GM19397 (cell line): Measurements from ENCODE around the gene PARVB.

Experiments
- ATAC-seq: cut with Tn5 transposase; IDR thresholded peaks from one replicate; pipeline ENCODE4 v1.9.1; 2021; ENCODE audit warnings: mild to moderate bottlenecking, moderate library complexity; ENCODE audit not compliant: unreplicated experiment

PARVB gene

DNA sequence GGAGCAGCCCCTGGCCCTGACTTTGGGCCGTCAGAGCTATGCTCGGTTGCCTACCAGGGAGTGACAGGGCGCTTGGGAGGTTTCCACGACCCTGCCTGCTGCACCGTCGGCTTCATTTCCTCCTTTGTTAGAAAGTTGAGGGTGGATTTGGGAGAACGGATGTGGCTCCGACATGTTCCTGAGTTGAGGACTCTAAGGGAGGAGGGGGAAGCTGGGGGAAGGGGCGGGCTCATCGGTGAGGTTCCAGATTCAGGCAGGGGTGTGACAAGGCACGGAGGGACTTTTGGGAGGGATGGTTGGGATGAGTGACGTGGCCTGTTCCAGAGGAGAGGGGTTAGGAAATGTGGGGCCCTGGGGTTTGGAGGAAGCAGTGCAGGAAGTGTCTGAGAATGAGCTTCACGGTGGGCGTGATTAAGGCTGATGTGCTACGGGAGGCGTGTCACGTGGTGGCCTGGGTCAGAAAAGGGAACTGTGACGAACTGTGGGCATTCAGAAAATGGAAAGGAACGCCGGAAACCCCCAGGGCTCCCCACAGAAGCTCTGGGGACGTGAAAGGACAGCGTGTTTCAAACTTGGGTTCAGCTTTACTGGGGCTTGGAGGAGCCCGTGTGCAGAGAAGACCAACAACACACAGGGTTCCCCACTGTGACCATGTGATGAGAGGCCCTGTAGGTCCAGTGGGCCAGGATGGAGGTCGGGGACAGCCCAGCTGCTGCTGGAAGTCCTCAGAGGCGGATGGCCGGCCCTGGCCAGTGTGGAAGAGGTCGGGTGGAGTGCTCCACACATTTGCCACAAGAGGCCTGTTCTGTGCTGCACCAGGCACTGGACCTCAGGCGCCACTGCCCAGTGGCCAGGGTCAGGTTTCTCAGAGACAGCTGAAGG is 2.8 kb downstream of the PARVB start:
- ATAC-seq = peak; percentile 50

DNA sequence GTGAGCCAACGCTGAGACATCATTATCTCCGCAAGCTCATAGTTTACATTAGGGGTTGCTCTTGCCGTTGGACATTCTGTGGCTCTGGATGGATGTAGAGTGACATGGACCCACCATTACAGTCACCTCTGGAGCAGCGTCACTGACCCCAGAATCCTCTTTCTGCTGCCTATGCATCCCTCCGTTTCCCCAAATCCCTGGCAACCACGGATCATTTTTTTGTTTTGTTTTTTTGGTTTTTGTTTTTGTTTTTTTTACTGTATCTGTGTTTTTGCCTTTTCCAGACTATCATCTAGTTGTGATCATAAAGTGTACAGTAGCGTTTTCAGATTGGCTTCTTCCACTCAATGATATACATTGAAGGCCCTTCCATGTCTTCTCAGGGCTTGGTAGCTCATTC is 4.0 kb downstream of the PARVB start:
- ATAC-seq = no peak

DNA sequence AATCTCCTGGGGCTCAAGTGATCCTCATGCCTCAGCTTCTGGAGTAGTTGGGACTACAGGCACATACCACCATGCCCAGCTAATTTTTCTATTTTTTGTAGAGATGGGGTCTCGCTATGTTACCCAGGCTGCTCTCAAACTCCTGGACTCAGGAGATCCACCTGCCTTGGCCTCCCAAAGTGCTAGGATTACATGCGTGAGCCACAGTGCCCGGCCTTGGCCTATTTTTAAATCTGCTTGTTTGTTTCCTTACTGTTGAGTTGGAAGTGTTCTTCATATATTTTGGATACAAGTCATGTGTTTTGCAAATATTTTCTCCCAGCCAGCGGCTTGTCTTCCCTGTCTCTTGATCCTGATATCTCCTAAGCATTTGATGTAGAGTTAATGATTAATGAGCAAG is 5.0 kb downstream of the PARVB start:
- ATAC-seq = no peak

DNA sequence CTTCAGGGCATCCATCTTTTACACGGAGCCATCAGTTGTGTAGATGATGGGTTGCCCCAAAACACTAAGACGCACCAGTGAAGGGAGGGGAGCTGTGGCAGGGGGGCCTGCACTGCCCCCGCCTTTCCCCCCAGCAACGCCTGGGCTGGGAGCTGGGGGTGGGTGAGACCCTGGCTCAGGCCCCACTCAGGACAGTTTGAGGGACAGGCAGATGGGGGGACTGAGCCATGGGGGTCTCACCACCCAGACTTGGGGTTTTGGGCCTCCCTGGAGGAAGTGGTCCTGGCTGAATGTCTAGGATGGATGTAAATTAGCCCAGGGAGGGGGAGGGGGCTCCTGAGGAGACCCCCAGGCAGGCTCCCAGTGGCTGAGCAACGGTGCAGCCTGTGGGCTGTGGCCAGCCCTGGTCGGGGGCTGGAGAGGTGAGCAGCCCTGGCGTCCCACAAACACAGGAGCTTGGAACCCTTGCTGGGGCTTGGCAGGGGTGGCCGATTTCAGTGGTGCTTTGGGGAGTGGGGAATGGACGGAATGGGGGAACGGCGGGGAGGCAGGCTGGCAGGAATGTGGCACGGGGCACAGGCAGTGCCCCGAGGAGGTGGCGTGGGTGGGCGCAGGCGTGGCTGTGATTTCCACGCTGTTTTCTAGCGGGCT is 6.1 kb downstream of the PARVB start:
- ATAC-seq = no peak

DNA sequence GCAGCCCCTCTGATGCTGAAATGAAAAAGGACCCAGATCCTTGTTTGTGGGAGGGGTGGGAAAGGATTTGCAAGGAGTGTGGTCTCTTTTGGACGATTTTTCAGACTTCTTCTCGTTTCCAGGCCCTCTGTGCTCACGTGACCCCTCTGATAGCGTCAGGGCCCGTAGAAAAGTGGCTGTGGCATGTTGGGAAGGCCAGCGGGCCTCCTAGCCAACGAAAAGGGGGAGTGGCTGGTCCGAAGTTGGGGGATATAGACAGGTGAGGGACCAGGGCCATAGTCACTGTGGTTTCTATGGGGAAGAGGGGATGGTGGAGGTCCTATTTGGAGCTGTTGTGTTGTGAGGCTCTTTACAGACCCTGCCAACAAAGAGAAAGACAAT is 6.6 kb downstream of the PARVB start:
- ATAC-seq = no peak

DNA sequence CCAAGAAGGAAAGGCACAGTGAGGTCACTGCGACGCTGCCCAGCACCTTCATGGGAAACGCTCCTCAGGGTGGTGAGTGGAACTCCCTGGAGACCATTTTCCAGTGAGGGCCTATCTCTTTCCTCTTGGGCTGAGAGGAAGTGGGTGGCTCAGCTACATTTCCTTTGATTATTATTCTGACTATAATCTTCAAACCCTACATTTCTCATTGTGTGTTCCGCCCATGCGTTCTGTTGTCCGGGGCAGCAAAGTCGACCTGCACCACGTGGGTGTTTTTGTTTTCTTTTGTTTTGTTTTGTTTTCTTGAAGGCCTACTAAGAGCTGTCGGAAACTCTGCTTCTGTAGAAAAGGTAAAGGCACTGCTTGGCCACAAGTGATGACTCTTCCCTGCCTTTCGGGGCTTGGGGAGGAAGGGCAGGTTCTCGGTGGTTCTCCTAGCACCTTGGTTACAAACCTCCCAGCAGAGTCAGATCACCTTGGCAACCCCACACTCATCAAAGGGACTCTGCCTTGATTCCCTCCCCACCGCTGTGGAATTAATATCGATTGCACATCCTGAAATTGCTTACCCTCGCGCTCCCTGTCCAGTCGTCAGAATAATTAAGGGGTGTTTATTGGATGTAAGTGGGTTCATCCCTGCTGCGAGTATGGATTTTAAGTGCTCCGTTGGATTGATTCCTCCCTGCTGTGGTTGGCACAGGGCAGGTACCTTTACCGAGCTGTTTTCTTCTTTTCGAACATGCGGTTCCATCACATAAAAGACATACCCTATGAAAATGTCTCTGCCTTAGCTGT is 7.3 kb downstream of the PARVB start:
- ATAC-seq = no peak

DNA sequence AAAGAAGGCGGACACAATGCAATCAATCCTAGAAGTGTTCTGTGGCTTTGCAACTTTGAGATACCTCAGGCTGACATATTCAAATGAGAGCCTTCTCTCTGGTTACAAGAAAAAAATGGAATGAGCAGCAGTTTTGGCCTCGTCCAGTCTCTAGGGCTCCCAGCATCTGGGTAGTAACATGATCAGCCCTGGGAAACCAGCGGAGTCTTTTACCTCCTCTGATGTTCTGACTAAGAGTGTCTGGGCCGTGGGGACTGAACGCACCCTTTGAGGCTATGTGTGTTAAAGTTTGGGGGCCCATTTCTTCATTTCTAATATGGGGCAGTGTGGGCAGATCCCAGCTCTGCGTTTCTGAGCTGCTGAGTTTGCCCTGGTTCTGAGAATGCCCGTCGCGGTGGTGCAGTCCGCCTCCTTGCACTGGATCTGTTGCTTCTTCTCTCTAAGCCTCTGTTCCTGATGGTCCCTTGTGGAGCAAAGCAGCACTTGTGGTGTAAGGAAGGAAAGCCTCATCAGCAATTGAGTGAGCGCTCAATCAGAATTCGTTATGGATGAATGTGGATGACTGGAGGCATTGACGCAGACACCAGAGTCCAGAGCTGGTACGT is 8.1 kb downstream of the PARVB start:
- ATAC-seq = no peak

DNA sequence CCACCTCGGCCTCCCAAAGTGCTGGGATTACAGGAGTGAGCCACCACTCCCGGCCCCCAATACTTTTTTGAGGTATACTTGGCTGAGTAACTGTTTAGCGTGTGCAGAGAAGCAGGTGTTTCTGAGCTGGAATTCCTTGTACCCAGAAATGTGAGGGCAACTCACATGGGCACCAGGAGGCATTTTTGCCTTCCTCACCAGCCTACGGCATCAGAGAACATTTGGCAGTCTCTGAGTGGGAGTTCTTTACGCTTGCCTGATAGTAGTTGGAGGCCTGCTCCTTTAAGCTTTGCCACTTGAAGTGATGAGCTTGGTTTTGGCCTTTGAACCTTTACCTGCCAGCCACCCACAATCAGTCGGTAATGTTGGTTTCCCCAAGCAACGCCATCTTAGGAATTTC is 9.2 kb downstream of the PARVB start:
- no peak for ATAC-seq

DNA sequence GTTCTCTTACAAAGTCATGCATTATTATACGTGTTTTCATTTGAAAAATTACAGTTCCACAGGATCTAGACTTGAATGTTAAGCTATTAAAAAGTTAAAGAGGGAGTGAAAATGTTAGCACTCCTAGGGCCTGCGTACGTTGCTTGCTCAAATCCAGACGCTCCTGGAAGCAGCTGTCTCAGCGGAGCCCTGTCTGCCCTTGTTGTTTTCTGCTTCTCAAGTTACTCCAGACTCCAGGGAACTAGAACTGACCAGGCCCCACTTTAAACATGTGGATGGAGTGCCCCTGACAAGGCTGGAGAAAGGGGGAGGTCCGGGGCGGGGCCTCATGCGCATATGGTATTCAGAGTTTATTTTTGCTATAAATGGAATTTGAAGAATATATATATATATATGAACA is 9.6 kb downstream of the PARVB start:
- ATAC-seq = no peak

DNA sequence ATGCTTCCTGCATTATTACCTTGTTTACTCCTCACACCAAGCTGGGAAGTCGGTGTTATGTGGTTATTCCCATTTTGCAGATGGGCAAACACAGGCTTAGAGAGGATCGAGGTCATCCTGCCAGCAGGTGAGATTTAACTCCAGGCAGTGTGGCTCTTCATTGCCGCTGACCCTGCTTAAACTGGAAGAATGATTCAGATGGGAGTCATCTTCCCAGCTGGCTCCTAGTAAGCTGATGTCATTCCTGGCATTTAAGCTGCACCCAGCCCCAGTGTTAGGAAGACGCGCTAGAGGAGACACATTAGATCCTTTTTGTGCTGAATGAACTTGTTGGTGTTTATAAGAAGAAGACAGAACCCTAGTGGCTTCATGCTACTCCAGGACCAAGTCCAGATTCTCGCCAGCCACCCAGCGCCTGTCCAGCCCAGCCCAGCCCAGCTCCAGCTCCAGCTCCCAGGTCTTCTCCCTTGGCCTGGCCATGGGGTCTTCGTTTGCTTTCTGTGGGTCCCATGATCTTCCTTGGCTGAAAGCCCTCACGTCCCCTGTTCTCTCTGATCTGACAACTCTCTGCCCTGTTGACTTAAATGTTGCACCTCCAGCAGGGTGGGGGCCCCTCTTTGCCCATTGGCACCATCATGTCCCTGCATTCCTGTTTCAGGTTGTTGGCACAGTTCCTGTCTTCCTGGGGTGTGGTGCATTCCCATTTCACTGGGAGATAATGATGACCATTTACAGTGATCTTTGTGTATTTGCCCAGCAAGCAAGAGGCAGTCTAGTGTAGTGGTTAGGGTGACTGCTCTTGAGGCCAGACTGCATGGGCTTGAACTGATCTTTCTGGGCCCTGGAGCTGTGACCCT is 13.6 kb downstream of the PARVB start:
- no peak for ATAC-seq

DNA sequence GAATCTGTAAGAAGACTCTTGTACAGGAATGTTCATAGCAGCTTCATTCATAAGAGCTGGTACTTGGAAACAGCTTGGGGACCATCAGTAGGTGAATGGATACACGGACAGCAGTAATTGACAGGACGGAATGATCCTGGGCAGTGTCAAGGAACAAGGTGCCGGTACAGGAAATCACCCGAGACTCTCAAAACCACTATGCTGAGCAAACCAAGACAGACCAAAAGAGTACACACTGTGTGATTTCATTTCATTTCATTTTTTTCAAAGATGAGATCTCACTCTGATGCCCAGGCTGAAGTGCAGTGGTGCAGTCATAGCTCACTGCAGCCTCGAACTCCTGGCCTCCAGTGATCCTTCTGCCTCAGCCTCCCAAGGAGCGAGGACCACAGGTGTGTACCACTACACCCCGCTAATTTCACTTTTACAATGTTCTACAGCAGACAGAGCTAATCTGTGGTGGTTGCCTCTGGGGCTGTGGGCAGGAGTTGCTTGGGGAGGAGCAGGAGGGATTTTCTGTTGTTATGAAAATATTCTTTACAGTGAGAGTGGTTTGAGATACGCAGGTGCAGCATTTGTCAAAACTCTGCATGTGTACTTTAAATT is 15.6 kb downstream of the PARVB start:
- ATAC-seq = no peak

DNA sequence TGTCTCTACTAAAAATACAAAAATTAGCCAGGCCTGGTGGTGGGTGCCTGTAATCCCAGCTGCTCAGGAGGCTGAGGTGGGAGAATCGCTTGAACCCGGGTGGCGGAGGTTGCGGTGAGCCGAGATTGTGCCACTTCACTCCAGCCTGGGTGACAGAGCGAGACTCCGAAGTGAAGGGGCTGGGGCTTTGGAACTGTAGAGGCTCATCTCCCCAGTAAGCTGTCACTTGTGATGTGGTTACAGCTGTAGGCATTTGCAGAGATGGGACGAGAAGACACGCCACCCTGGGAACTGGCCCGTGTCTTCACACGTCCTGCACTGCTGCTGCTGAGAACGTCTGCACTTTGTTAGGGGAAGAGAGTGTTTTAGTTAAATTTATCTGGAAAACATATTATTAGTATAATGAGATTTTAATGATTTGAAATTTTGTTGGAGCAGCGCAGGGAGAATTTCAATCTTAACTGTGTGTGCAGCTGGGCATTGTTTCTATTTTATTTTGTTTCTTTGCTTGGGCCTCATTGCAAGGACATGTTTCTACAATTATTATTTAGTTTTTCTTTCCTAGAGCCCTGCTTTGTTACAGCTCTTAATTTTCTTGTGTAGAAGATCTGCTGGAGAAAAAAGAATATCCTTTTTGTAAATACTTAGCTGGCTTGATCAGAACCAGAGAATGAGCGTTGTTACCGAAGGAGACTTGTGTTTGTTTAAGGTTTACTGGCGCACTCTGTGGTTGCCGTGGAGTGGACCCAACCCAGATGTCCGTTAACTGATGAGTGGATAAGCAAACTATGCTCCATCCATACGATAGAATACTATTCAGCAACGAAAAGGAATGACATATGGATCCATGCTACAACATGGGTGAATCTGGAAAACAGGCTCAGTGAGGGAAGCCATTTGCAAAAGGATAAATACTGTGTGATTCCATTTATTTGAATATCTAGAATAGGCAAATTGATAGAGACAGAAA is 18.4 kb downstream of the PARVB start:
- ATAC-seq = no peak

DNA sequence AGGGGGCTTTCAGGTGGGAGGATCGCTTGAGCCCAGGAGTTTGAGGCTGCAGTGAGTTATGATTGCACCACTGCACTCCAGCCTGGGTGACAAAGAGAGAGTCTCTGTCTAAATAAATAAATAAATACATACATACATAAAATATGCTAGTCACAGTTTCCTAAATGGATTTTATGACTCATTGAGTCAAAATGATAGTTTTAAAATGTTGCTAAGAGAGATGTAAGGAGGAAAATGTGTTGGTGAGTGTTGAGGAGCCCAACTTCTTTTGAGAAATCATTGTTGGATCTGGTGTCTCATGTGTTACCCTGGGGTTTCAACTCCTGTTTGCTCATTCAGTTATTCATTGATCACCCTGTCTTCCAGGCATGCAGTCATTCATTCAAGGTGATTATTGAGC is 21.0 kb downstream of the PARVB start:
- no peak for ATAC-seq

DNA sequence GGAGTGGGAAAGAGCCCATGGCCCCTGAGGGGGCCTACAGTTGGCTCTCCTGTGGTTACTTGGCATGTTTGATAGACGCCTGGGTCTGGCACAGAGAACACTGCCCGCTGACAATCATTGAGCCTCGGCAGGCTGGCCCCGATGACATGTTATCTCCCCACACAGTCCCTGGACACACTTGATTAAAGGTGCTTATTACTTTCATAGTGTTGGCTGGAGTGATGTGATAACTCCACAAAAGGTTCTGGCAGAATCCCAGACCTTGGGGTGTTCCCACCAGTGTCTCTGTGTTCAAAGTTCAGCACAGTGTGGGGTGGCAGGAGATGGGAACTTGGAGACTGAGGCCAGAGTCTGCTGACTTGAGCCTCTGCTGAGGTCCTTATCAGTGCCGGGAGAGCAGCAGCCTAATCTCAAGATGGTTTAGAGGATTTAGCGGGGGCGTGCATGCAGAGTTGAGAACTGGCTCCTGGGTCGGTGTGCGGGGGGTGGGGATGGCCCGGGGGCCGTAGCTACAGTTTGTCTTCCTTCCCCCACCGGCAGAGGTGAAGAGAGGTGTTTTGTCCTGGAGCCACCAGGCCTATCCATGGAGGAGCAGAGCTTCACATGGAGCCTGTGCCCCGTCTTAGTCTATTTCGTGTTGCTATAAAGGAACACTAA is 22.5 kb downstream of the PARVB start:
- no peak for ATAC-seq

DNA sequence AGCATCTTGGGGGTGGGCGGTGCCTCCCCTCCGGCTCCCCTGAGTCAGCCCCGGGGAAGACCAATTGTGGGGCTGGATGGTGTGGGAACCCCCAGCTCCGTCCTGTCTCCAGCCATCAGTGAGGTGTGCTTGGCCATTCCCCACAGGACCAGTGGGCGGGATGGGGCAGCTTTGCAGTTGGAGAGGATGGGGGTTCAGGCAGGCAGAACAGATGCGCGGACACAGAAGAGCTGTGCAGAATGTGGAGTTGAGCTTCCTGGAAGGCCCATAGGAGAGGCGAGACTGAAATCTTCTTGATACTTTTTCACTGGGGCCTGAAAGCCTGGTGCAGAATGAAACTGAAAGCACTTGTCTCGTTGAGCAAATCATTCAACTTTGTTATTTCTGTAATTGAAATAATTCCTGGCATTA is 23.8 kb downstream of the PARVB start:
- no peak for ATAC-seq

DNA sequence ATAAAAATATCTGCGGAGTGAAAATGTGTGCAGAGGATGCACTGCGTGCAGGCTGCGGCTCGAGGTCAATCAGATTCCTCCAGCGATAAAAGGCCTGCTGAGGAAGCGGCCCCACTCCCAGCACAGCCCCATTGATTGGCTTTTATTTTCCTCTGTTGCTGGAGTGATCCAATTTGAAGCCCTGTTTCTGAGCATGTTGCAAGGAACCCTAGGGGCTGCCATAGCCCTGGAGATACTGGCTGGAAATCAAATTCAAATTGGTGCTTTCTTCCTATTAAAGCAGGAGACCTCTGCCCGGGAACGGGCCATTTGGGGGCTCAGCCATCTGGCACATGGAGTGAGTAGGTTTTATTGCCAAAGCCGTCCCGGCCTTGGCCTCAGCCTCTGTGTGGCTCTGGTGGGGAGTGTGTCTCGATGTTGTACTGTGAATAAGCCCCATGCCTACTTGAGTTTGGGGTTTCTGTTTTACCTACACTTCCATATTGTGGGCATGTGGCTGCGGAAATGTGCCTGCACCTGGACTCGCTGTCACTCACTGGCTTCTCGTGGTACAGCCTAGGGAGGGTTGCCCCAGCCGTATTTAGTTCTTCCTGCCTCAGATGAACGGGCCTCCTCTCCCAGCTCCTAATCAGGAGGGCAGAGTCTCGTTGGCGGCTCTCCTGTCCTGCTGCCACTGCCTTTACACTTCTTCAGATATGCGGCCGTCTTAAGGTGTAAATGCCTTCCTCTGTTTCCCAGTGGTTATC is 25.6 kb downstream of the PARVB start:
- no peak for ATAC-seq

DNA sequence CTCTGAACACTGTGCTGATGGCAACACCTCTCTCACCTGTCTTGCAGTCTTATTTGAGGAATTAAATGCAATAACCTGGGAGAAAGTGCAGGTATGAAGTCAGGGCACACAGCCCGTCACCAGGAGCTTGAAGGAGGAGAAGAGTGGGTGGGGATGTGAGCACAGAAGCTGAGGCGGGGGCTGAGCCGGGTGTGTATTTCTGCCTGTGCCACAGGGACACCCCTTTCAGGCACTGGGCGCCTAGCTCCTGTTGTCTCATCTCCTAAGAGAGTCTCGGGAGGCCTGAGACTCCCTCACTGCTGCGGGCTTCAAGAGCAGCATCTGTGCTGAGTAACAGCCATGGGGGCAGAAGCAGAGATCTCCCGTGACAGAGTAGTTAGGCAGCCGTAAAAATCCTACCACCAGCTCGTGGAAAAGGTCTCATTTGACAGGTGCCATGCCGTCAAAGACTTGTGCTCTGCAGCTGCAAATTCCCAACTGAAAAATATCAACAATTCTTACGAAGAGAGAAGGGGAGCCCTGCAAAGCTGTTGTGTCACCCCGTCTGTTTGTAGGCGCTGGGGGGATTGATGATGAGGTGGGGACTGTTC is 26.8 kb downstream of the PARVB start:
- no peak for ATAC-seq
